Measurements from ENCODE around the gene HSD17B1.
"Not testable (repeated sequence)": the region's sequence is repeated elsewhere in the genome, so short reads cannot be mapped to it uniquely, and the experiment has no call there.

Gene HSD17B1

GRCh38 chr17:42537156-42537805 lies 15.4 kb upstream of the HSD17B1 start:
- CTCF ChIA-PET, result no interaction called here
- POLR2A ChIA-PET (ENCODE audit: low non-redundant PET), result interaction anchor here (0.6 to 1.0 kb wide), 5 partner anchors 12 to 360 kb away, joined by 3 to 9 read pairs (median 4); no protein-coding TSS in a partner anchor
- no peak for DNase-seq (ENCODE audit: low spot score)
- peak overlapping the region; percentile 91 for H3K27ac ChIP-seq
- no peak for TF ChIP-seq CTCF (conservative IDR thresholded peaks at IDR 0.05; ENCODE audit: low read depth)

DNA sequence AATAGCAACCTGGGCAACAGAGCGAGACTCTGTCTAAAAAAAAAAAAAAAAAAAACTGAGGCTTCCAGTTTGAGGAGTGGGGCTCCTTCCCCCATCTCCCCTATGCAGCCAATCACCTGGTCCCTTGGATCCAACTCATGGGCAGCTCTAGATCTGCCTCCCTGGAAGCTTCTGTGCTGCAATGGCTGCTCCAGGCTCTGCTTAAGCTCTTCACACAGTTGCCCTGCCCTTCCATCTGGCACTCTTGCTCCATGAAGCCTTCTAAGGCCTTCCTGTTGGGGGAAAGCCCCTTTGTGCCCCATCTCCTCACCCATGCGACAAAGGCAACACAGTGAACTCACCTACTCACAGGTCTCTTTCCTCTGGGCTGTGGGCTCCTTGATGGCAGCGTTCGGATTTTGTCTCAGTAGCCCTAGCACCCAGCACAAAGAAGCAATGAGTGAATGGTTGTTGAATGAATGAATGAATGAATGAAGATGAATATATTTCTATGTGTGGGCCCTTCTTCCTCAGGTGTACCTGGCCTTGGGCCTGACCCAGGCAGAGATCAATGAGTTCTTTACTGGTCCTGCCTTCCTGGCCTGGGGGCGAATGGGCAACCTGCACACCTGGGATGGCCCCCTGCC lies 14.8 kb upstream of the HSD17B1 start:
- no peak for TF ChIP-seq CTCF (conservative IDR thresholded peaks at IDR 0.05; ENCODE audit: low read depth)
- CTCF ChIA-PET, result no interaction called here
- DNase-seq (ENCODE audit: low spot score), result no peak
- POLR2A ChIA-PET (ENCODE audit: low non-redundant PET), result interaction anchor here (0.6 to 0.7 kb wide), 4 partner anchors 16 to 359 kb away, joined by 3 to 10 read pairs (median 6); no protein-coding TSS in a partner anchor
- peak overlapping the region; percentile 91 for H3K27ac ChIP-seq

- no peak for DNase-seq (ENCODE audit: low spot score)
- peak overlapping the region; percentile 91 for H3K27ac ChIP-seq
- ChIA-PET POLR2A (ENCODE audit: low non-redundant PET) (interaction anchor here (0.5 to 0.7 kb wide), 2 partner anchors 16 to 224 kb away, joined by 6 to 10 read pairs; no protein-coding TSS in a partner anchor), CTCF (no interaction called here)
- TF ChIP-seq CTCF (conservative IDR thresholded peaks at IDR 0.05; ENCODE audit: low read depth), result no peak
Observed at GRCh38 chr17:42538482-42538881, 14.2 kb upstream of the HSD17B1 start.

DNA sequence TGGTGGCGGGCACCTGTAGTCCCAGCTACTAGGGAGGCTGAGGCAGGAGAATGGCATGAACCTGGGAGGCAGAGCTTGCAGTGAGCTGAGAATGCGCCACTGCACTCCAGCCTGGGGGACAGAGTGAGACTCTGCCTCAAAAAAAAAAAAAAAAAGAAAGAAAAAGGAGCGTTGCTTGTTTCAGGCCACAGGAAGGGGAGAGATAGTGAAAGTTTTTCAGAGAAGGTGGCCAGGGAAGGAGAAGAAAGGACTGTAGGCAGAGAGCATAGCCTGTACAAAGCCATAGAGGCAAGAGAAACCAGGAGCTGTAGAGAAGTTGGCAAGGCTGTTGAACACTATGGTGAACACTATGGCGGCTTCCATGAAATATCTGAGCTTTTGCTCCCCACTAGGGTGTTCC lies 12.2 kb upstream of the HSD17B1 start:
- peak overlapping the region; percentile 75 for H3K27ac ChIP-seq
- ChIA-PET CTCF (interaction anchor here (1.7 kb wide), 1 partner anchor 13 kb away, joined by 5 read pairs; no protein-coding TSS in a partner anchor), POLR2A (ENCODE audit: low non-redundant PET) (interaction anchor here (0.6 kb wide), 1 partner anchor 71 kb away, joined by 4 read pairs; no protein-coding TSS in a partner anchor)
- DNase-seq (ENCODE audit: low spot score), result not testable (repeated sequence)

DNA sequence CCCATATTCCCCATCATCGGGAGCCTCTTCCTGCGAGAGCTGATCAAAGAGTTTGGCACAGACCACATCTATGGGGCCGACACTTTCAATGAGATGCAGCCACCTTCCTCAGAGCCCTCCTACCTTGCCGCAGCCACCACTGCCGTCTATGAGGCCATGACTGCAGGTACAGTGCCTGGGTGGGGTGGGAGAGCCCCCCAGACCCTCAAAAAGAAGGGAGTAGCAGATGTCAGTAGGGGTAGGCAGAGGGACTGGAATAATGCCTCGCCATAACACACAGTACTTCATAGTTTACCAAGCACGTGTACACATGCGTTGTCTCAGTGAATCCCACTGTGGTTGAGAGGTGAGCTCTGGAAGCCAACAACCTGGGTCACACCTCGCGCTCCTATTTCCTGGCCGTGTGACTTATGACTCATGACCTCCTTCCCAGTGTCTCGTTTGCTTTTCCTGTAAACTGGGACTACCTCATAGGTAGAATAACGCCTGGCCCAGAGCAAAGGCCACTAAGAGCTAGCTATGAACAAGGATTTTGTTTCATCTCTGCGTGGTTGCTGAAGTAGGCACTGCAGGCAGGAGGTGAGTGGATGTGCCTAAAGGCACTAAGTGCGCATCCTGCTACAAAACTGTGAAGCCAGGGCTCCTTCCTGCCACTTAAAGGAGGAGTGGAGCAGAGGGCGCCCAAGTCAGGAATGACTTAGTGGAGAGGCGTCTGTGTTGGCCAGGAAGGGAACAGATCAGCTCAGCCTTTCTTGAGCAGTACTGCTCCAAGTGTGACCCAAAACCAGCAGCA lies 11.5 kb upstream of the HSD17B1 start:
- H3K27ac ChIP-seq, result peak overlapping the region; percentile 75
- DNase-seq (ENCODE audit: low spot score), result no peak
- CTCF ChIA-PET, result interaction anchor here (0.7 to 1.7 kb wide), 2 partner anchors 12 to 178 kb away, joined by 3 to 5 read pairs; no protein-coding TSS in a partner anchor

More for the DNA sequence above, 11.5 kb upstream of the HSD17B1 start:
- POLR2A ChIA-PET (ENCODE audit: low non-redundant PET), result interaction anchor here (0.6 to 1.2 kb wide), 2 partner anchors 13 to 457 kb away, joined by 4 read pairs; no protein-coding TSS in a partner anchor
- TF ChIP-seq CTCF (conservative IDR thresholded peaks at IDR 0.05; ENCODE audit: low read depth), result no peak

Measured in RWPE1 (cell line).